HCT116 (cell line): ENCODE results near the gene ESRRB.

Source experiments
- CEBPB ChIP-seq: IDR thresholded peaks from 2 replicates; pipeline ENCODE4 v1.6.1; 2012; ENCODE audit warnings: low read depth
- EGR1 ChIP-seq: IDR thresholded peaks from 2 replicates; pipeline ENCODE4 v1.6.1; 2012; ENCODE audit warnings: low read depth
- EZH2phosphoT487 ChIP-seq: fragments of 200-600 bp; IDR thresholded peaks from 2 replicates; pipeline ENCODE4 v1.6.1; 2018; ENCODE audit warnings: antibody characterized with exemption, borderline replicate concordance
- POLR2A ChIP-seq: IDR thresholded peaks from 2 replicates; pipeline ENCODE4 v1.7.0; 2011; ENCODE audit warnings: borderline replicate concordance; ENCODE audit not compliant: insufficient read depth, insufficient read length; ENCODE audit errors: extremely low read depth
- POLR2AphosphoS5 ChIP-seq: IDR thresholded peaks from 2 replicates; pipeline ENCODE4 v1.6.1; 2011; ENCODE audit warnings: mild to moderate bottlenecking, low read depth, low read length, moderate library complexity
- RAD21 ChIP-seq: IDR thresholded peaks from 2 replicates; pipeline ENCODE4 v1.6.1; 2012; ENCODE audit warnings: low read depth, mild to moderate bottlenecking
- REST ChIP-seq: IDR thresholded peaks from 2 replicates; pipeline ENCODE4 v1.6.1; 2012; ENCODE audit warnings: low read depth
- SRF ChIP-seq: IDR thresholded peaks from 2 replicates; pipeline ENCODE4 v1.6.1; 2012; ENCODE audit warnings: low read depth
- TCF7L2 ChIP-seq: IDR thresholded peaks from 2 replicates; pipeline ENCODE4 v1.7.0; 2011; ENCODE audit warnings: borderline replicate concordance, inconsistent platforms; ENCODE audit not compliant: insufficient read depth, insufficient read length; ENCODE audit errors: extremely low read depth
- TF ChIP-seq, protein P1 (sequence below), 3 experiments: fragments of 200-600 bp in 1 of 3; sonication (generic) in 1 of 3; IDR thresholded peaks in 2 of 3; conservative IDR thresholded peaks in 1 of 3; 2 replicates each; pipeline ENCODE4 v1.5.1; 2012 to 2017; ENCODE audit warnings: low read depth in 2 of 3, low read length in 2 of 3, antibody characterized with exemption in 1 of 3, borderline replicate concordance in 1 of 3, control low read depth in 1 of 3, mild to moderate bottlenecking in 1 of 3, mixed read lengths in 1 of 3, mixed run types in 1 of 3, moderate library complexity in 1 of 3; ENCODE audit not compliant: insufficient read depth in 1 of 3

GRCh38 chr14:76497550-76498462 lies 121.9 kb downstream of the ESRRB start:
- TF ChIP-seq, protein P1, sequence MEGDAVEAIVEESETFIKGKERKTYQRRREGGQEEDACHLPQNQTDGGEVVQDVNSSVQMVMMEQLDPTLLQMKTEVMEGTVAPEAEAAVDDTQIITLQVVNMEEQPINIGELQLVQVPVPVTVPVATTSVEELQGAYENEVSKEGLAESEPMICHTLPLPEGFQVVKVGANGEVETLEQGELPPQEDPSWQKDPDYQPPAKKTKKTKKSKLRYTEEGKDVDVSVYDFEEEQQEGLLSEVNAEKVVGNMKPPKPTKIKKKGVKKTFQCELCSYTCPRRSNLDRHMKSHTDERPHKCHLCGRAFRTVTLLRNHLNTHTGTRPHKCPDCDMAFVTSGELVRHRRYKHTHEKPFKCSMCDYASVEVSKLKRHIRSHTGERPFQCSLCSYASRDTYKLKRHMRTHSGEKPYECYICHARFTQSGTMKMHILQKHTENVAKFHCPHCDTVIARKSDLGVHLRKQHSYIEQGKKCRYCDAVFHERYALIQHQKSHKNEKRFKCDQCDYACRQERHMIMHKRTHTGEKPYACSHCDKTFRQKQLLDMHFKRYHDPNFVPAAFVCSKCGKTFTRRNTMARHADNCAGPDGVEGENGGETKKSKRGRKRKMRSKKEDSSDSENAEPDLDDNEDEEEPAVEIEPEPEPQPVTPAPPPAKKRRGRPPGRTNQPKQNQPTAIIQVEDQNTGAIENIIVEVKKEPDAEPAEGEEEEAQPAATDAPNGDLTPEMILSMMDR (IDR thresholded peaks at IDR 0.05 in 2 of 3, conservative IDR thresholded peaks at IDR 0.05 in 1 of 3; ENCODE audit: borderline replicate concordance in 1 of 3, insufficient read depth in 1 of 3, low read depth in 2 of 3, low read length in 2 of 3) = peak; percentile 4 to 40 (median 38); a peak in 4 of 6 replicates
- TF ChIP-seq REST (no peak), EGR1 (no peak), SRF (no peak), RAD21 (peak; percentile 53), CEBPB (no peak), EZH2phosphoT487 (no peak), POLR2A (no peak), TCF7L2 (no peak), POLR2AphosphoS5 (no peak)
